HG03097 (cell line): ENCODE data around the gene MRTFB.

Source experiments
- ATAC-seq: cut with Tn5 transposase; IDR thresholded peaks from one replicate; pipeline ENCODE4 v1.9.1; 2021; ENCODE audit not compliant: unreplicated experiment, low FRiP score

MRTFB gene

DNA sequence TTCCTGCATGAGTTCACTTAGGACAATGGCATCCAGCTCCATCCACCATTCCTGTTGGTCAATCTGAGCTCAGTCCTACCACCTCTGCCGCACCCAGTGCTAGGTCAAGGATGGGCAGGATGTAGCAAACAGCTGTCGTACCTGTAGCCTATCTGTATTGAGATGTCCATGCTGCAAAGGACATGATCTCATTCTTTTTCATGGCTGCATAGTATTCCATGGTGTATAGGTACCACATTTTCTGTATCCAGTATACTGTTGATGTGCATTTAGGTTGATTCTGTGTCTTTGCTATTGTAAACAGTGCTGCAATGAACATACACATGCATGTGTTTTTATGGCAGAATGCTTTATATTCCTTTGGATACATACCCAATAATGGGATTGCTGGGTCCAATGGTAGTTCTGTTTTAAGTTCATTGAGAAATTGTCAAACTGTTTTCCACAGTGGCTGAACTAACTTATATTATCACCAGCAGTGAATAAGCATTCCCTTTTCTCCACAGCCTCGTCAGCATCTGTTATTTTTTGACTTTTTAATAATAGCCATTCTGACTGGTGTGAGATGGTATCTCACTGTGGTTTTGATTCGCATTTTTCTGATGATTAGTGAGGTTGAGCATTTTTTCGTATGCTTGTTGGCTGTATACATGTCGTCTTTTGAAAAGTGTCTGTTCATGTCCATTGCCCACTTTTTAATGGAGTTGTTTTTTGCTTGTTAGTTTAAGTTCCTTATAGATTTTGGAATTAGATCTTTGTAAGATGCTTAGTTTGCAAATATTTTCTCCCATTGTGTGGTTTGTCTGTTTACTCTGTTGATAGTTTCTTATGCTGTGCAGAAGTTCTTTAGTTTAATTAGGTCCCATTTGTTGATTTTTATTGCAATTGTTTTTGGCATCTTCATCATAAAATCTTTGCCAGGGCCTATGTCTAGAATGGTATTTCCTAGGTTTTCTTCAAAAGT lies 7.2 kb upstream of the MRTFB start:
- ATAC-seq: no peak

DNA sequence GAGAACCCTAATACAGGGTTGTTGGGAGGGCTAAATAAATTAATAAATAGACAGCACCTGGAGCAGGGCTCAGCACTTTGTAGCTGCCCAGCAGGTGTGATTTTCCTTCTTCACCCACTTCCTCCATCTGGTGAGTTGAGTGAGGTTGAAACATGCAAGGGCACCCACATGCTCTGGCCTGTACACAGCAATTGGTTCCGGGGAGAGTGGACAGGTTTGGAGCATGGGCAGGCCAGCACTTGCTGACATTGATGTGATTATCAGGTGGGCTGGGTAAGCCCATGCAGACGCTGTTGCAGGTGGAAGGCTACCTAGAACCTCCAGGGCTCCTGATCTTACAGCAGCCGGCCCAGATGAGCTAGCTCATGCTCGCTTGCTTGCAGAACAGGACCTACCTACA lies 1.3 kb upstream of the MRTFB start:
- no peak for ATAC-seq

DNA sequence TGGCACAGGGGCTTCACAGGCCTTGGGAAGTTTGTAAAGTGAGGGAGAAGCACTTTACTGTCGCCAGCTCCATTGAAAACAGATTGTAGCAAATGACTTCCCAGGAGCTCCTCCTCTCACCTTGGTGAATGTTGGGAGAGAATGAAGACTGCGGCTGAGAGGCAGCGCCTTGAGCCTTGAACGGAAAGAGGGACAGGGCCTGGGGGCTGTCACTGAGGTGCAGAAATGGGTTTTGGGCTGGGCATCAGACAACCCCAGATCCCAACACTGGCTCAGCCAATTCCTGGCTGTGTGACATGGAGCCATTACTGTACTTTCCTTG lies 603 bp upstream of the MRTFB start:
- peak; percentile 19 for ATAC-seq

DNA sequence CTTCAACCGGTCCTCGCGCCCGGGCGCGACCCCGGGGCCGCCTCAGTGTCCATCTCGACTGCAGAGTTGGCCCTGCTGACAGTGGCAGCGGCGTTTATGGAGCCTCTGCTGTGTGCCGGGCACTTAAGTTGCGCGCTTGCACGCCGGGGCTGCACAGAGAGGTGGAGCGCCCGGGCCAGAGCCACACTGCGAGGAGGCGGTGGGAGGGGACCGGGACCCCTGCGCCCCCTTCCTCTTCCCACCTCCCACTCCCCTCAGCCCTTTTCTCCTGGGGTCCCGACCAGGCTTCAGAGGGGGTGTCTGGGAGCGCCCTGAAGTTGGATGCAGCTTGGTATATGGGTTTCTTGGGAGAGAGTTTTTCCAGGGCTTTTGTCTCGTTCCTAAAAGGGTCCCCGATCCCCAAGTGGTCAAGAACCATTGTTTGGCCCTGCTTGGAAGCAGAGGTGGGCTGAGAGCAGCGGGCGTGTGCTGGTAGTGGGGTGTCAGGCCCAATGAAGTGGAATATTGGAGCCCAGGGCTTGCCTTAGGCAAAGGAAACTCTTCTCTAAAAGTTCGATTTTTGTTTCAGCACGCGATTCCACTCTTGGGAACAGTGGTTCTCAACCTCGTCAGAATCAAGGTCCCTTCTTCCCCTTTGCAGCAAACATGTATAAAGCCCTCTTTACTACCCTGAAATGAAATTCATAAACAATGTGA lies 605 bp downstream of the MRTFB start:
- peak; percentile 10 for ATAC-seq

DNA sequence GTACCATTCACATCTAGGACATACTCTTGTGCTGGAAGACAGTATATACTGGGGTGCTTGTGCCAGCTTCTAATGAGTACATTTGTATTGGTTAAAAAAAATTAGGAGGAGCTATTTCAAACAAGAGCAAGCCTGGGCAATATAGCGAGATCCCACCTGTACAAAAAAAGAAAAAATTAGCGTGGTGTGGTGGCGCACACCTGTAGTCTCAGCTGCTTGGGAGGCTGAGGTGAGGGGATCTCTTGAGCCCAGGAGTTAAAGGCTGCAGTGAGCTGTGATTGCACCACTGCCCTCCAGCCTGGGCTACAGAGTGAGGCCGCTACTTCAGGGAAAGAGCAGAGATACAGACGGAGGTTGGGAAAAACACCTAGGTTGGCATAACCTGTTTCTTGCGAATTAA lies 1.2 kb downstream of the MRTFB start:
- ATAC-seq: no peak

DNA sequence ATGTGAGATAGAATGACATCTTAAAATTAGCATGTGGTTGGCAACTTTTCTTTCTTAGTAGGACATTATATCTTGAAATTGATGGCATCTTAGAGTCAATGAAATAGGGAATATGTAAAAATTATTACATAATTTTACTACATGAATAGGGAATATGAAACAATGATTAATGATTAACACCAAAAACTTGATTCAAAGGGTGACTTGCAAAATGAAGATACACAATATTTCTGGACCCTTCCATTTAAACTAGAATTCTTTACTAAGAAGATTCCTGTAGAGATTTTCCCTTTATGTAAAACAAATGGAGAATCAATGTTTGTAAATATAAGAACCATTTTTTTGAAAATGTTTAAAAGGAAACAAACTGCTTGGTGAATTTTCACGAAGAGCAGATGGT lies 3.4 kb downstream of the MRTFB start:
- ATAC-seq: no peak

DNA sequence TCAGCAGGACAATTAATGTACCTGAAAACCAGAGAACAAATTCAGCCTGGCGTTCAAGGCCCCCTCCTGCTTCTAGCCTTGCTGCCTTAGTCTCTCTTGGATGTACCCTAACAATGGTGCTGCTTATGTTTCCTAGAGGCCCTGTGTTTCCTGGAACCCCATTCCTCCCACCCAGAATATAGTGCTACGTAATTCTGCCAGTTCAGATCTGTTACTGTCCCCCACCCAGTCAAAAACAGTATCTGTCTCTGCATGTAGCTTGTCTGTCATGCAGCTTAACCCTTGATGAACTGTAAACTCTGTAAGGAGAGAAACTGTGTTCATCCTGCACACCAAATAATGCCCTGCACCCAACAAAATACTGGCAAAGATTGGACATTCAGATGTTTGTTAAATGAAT lies 6.8 kb downstream of the MRTFB start:
- ATAC-seq: no peak

DNA sequence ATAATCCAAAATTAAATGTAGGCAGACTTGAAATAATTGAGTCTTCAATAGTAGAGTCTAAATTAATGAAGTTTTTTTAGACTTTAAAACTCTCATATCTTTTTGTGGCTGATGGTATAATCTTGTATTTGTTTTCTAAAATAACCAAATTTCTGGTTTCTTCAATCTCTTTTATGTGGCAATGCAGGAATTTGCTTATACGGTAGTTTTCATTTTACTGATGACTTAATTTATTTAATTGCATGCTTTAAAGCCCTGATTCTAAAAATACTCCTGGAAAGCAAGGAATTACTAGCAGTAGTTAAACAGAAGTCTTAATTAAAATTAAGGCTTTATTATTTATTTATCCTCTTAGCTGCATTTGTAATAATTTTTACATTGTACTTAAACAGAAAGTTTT lies 15.4 kb downstream of the MRTFB start:
- ATAC-seq: no peak

DNA sequence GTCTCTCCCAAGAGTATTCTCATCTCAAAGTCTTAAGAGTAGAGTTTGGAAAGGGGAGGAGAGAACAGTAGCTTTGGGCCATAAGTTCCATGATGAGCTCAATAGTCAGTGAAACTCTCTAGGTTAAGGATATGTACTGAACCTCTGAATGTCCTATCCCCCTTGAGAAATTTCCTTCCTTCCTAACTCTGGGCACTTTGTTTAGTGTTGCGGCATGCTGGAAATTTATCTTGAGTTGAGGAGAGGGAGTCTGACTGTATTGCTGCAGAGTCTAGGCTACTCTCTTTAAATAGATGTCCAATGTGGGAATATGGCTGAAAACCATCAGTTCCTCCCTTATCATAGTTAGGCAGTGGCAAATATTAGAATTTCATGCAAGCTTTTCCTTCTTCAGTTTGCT lies 16.1 kb downstream of the MRTFB start:
- ATAC-seq: no peak

DNA sequence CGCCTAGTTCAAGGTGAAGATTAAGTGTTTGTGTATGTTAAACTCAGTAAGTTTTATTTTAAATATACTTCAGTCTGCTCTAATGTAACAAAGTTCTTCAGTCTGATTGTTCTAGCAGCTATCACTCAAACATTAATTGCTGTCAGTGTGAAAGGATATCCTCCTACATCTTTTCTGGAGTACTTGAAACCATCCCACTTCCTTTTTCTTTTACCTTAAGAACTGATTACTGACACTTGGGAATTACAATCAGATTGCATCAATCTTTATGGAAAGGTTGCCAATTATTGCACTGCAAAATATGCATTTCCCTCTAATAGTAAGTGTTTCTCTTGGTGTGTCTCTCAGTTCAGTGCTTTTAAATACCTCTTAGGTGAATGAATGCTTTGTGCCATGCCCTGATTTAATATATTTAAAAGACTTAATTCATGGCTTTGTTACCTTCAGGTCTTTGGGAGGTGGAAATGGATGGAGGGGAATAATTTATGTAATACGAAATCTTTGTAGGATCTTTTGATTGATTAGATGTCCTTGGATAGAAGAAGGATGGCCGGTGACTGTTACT lies 16.6 kb downstream of the MRTFB start:
- no peak for ATAC-seq

DNA sequence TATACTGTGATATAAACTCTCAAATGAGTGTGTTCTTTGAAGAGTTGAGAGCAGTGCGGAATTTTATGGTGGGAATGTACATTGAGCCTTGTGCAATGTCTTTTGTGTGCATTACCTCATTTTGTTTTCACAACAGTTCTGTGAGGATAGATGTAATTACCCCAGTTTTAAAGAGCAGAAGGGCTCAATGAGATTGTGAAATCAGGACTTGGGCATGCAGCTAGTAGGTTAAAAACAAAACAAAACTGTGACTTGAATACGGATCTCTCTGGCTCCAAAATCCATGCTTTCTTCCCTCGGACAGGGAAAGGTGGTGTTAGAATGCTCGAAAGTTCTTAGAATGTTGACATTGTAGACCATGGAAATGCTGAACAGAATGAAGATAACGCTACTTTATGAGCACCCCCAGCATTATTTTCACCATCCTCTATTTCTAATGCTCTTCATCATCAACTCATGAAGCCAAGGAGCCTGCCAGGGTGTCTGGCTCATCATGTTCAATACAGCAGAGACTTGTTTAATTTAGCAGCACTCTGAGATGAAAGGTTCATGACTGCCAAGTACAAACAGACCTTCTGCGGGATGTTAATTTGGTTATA lies 17.1 kb downstream of the MRTFB start:
- no peak for ATAC-seq

DNA sequence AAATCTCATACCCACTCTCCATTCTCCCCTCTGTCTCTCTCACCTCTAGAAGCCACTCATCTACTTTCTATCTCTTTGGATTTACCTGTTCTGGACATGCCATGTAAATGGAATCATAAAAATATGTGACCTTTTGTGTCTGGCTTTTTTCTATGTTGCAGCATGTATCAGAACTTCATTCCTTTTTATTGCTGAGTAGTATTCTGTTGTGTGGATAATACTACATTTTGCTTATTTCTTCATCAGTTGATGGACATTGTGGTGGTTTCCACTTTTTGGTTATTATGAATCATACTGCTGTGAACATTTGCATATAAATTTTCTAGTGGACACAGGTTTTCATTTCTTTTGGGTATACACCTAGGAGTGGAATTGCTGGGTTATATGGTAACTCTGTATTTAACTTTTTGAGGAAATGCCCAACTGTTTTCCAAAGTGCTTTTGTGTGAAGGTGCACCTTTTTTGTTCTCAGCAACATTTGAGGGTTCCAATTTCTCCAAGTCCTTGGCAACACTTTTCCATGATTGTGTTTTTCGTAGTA lies 18.2 kb downstream of the MRTFB start:
- ATAC-seq: no peak

DNA sequence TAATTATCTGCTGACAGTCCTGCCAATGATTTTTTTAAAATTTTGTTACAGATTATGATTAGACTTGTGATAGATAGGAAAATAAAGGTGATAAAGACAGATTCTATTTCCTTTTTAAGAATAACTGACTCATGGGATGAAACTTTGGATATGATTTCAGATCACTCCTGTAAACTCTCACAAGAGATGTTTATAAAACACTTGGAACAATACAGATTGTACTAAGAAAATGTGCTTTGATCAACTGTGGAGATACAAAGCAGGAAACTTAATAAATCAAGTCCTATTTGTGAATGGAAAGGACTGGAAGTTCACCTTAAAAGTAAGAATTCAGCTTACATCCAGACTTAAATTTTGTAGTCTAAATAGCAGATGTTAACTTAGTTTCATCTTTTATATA lies 21.4 kb downstream of the MRTFB start:
- ATAC-seq: no peak

DNA sequence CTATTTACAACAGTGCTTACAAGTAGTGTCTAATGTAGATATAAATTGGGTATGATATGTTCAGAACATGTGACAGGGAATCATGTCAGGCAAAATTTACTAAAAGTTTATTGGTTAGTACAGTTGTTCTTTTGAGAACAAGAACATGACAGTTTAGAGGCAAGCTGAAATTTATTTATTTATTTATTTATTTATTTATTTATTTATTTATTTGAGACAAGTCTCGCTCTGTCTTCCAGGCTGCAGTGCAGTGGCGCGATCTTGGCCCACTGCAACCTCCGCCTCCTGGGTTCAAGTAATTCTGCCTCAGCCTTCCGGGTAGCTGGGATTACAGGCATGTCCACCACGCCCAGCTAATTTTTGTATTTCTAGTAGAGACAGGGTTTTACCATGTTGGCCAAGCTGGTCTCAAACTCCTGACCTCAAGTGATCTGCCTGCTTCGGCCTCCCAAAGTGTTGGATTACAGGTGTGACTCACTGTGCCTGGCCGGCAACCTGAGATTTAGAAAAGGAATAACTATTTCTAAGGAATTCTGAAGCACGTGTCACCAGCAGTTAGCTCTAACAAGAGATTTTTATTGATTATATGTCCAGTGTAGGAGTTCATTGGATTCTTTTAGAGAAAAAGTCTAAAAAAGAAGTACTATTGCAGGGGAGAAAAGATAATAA lies 24.9 kb downstream of the MRTFB start:
- ATAC-seq: no peak

DNA sequence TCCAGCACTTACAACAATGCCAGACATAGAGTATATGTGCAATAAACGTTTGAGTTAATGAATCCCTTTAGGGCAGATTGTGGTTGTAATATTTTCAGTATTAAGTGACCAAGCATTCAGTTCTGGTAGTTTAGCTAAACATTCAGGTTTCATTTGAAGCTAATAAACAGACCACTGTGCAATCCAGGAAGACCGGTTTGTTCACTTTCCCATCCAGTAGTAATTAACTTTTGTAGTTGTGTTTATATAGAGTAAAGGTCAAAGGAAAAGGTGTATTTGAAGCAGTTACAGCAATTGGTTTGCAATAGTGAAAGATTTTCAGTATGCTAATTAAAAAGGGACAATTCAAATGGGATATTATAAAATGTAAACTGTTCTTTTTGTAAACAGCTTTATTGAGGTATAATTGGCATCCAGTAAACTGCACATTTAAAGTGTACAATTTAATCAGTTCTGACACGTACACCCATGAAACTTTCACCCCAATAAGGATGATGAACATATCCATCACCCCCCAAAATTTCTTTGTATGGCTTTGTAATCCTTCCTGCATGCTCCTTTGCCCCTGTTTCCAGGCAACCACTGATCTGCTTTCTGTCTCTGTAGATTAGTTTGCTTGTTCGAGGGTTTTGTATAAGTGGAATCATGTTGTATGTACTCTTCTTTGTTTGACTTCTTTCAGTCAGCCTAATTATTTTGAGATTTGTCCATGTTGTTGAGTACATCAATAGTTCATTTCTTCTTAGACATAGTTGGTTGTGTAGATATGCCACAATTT lies 26.3 kb downstream of the MRTFB start:
- no peak for ATAC-seq

DNA sequence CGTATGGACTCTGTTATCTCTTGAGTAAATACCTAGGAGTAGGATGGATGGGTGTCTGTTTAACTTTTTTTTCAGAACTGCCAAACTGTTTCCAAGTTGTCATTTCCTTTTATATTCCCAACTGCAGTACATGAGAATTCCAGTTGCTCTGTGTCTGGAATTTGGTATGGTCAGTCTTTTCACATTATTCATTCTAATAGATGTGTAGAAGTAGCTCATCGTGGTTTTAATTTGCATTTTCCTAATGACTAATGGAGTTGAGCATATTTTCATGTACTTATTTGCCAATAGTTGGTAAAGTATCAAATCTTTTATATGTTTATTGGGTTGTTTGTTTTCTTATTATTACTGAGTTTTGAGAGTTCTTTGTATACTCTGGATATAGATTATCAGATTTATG lies 27.0 kb downstream of the MRTFB start:
- ATAC-seq: no peak

DNA sequence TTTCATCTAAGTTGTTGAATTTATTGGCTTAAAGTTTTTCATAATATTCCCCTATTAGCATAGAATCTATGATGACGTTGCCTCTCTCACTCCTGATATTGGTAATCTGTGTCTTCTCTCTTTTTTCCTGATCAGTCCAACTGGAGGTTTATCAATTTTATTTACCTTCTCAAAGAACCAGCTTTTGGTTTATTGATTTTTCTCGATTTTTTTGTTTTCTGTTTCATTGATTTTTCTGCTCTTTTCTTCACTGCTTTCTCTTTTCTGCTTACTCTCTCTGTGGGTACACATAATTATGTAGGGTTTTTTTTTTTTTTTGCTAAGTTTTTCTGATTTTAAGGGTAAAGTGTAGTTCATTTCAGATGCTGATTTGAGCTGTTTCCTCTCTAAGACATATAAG lies 29.7 kb downstream of the MRTFB start:
- ATAC-seq: no peak

DNA sequence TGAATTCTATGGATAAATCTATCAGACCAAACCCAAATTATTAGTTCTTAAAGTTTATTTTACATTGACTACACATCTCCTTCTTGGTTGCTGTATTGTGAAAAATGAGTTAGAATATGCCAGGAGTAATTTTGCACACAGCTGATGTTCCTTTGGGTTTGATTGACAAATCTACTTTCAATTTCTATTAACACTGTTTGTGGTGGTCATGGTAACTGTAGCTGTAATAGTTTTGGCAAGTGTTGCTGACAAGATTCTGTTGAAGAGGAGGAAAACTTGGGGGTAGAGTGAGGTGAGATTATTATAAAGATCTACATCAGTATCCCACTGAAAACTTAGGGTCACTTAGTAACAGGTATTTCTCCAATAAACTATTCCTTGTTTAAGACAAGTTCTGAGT lies 30.3 kb downstream of the MRTFB start:
- no peak for ATAC-seq

DNA sequence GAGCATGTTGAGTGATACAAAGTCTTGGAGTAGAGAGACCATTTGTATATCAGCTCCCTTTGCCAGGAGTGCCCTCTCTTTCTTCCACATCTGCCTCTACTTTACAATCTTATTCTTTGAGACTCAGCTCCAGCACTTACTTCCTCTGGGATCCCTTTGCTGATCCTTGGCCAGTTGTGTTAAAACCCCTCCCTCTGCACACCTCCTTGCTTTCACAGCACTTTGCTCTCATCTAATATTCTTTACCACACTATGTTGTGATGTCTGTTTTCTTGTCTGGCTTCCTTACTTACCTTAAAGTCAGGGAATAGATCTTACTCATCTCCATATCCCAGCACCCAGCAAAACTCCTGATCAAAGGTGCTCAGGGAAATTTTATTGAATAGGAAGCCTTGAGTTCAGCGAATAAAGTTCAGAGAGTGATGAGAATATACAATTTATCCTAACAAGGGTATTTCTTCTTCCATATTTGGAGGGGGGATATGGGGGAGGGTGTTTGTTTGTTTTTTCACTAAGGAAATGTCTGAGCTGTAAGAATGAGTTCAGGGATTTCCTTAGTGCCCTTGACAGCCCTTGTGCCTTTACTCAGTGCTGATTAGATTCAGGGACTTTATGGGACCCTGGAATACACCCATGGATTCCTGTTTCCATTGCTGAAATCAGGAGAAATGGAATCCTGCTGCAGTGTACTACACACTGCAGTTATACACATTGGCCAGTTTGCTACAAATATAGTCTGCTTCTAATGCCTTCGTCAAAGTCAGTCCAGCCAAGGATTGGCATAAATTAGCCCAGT lies 32.0 kb downstream of the MRTFB start:
- ATAC-seq: no peak
